GM21447 (cell line): ENCODE measurements around the gene METTL27.
"Not testable (repeated sequence)": the region's sequence is repeated elsewhere in the genome, so short reads cannot be mapped to it uniquely, and the experiment has no call there.

Experiments
- ATAC-seq: cut with Tn5 transposase; IDR thresholded peaks from one replicate; pipeline ENCODE4 v1.9.1; 2021; ENCODE audit not compliant: unreplicated experiment

METTL27 gene

DNA sequence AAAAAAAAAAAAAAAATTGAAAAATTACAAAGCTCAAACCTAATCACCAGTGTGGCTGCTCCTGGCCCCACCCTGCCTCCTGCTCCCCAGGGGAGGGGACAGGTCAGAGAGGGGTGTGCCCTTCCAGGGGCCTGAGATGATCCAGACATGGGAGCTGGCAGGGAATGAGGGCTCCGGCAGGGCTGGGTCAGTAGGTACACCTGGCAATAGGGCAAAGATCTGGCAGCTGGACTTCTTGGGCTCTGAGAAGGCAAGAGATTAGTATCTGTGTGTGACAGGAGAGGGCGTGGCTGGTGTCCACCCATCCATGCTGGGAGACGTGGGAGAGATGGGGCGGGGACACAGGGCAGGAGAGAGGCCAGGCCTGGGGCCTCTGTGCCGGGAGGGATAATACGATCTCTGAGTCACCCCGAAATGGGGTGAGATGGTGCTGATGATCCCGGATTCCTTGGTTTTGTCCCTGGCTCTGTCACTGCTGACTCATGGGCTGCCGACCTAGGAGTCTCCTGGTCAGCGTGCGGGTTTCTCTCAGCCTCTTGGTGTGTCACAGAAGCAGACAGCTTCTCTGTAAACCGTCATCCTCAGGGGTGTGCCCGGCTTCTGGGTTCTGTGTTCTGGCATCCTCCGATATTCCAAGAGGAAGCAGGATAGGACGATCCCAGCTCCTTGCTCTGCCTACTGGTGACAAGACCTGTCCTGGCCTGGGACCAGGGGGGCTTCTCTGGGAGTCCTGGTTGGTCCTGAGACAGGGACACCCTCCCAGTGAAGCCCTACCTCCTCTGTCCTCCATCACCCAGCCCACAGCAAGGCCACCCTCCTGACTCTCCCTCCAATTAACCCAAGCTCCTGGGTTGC is 19.8 kb downstream of the METTL27 start:
- ATAC-seq: no peak

DNA sequence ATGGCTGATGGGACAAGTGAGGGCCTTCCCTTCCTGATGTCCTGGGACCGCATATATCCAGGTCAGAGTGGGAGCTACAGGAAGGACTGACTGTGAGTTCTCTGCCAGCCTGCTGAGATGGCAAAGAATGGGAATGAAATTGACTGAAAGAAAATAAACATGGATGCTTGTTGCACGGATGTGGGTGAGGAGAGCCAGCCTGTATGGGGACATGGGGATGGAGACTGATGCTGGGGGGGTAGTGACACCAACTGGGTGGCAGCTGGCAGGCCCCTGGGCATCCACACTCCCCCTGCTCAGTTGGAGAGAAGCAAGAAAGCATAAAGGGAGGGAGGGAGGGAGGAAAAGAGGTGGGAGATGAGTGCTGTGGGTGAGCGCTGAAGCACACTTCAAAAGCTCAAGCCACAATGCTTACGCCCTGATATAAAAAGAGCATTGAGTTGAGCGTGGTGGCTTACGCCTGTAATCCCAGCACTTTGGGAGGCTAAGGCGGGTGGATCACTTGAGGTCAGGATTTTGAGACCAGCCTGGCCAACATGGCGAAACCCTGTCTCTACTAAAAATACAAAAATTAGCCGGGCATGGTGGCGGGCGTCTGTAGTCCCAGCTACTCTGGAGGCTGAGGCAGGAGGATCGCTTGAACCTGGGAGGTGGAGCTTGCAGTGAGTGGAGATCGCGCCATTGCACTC is 20.6 kb downstream of the METTL27 start:
- ATAC-seq: not testable (repeated sequence)

GRCh38 chr7:73820013-73820412 is 22.3 kb downstream of the METTL27 start:
- no peak for ATAC-seq

DNA sequence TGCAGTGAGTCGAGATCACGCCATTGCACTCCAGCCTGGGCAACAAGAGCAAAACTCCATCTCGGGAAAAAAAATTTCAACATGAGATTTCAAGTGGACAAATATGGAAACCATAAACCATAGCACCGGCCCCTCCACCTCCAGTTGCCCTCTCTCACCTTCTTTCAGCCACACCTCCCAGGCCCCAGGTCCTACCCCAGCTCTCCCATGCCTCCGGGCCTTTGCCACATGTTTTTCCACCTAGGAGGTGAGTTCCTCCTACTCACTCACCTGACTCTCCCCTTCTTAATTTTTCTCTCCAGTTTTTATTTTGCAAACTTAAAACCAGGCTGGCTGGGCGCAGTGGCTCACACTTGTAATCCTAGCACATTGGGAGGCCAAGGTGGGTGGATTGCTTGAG is 25.2 kb downstream of the METTL27 start:
- no peak for ATAC-seq

DNA sequence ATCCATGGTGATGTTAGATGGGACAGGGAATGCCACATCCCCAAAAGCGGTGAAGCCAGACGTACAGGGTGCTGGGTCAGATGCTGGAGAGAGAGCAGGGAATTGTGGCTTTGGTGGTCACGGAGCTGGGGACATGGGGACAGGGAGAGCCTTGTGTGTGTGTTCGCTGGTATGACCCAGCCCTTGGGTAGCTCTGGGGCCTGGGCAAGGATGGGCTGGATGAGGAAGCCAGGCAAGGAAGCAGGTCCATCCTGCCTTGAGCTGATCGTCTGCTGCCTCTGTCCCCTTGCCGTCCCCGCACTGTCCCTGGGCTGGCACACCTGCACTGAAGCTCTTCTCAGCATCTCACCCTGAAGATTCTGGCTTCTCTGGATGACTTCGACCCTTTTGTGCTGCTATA is 26.9 kb downstream of the METTL27 start:
- no peak for ATAC-seq

- no peak for ATAC-seq
These were observed 29.3 kb downstream of the METTL27 start for GRCh38 chr7:73812996-73813395.

- no peak for ATAC-seq
These were observed 30.6 kb downstream of the METTL27 start for GRCh38 chr7:73811760-73812168.

DNA sequence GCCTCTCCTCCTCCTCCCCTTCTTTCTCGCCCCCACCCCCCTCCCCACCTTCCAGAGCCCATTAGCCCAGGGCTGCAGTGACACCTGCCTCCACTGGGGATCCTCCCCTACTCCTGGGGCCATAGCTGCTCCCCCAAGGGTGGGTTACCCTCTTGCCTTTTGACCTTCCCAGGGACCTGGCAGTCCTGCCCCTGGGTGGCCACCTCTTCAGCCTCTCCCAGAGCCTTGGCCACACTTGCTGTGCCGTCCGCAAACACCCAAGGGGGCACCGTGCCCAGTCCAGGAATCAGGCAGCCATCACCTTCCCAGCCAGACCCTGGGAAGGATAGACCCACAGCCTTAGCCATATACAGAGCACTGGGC is 31.3 kb downstream of the METTL27 start:
- no peak for ATAC-seq

DNA sequence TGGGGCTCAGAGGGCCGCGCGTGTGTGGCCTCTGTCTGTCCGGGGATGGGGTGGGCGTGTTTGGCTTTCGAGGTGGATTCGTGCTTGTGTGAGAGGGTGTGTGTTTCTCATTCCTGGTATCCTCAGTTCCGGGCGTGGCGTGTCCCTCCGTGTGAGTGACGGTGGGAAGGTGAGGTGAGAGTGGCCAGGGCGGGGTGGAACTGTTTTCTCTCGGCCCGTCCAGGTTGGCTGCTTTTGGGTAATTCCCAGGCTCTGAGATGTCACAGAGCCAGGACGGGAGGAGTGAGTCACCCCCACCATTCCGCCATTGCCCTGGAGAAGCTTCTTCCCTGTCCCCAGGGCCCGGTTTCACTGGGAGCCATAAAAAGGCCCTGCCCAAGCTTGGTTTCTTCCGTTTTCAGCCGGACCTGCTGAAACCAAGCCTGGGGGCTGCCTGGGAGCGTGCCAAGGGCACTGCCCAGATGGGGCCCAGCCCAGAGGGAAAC is 32.8 kb downstream of the METTL27 start:
- no peak for ATAC-seq

DNA sequence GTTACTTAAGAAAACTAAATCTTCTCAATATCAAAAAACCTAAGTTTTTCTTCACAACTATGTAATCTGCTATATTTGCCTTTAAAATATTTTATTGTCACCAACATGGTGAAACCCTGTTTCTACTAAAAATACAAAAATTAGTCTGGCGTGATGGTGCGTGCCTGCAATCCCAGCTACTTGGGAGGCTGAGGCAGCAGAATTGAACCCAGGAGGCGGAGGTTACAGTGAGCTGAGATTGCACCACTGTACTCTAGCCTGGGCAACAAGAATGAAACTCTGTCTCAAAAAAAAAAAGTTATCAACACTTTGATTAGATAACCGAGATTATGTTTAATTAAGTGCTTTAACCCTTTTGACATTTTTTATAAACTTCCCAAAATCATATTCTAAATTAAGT is 39.9 kb downstream of the METTL27 start:
- no peak for ATAC-seq

GRCh38 chr7:73801577-73801976 is 40.7 kb downstream of the METTL27 start:
- no peak for ATAC-seq

- ATAC-seq: no peak
These were observed 42.8 kb downstream of the METTL27 start for GRCh38 chr7:73799282-73800141.

GRCh38 chr7:73797176-73797575 is 45.1 kb downstream of the METTL27 start:
- not testable (repeated sequence) for ATAC-seq

DNA sequence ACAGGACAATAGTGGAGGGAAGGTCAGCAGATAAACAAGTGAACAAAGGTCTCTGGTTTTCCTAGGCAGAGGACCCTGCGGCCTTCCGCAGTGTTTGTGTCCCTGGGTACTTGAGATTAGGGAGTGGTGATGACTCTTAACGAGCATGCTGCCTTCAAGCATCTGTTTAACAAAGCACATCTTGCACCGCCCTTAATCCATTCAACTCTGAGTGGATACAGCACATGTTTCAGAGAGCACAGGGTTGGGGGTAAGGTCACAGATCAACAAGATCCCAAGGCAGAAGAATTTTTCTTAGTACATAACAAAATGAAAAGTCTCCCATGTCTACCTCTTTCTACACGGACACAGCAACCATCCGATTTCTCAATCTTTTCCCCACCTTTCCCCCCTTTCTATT is 45.7 kb downstream of the METTL27 start:
- not testable (repeated sequence) for ATAC-seq

DNA sequence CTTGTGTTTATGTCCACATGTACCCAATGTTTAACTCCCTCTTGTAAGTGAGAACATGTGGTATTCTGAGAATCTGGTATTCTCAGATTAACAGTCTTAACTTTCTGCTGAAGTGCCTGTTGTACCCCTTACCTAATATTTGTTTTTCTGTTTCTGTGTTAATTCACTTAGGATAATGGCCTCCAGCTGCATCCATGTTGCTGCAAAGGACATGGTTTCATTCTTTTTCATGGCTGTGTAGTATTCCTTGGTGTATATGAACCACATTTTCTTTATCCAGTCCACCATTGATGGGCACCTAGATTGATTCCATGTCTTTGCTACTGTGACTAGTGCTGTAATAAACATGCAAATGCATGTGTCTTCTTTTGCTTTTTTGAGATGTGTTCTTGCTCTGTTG is 47.1 kb downstream of the METTL27 start:
- ATAC-seq: not testable (repeated sequence)

- ATAC-seq: not testable (repeated sequence)
These were observed 51.1 kb downstream of the METTL27 start for GRCh38 chr7:73791170-73791690.

GRCh38 chr7:73789051-73789450 is 53.3 kb downstream of the METTL27 start:
- no peak for ATAC-seq

GRCh38 chr7:73787786-73788048 is 54.6 kb downstream of the METTL27 start:
- ATAC-seq: not testable (repeated sequence)

- no peak for ATAC-seq
These were observed 55.7 kb downstream of the METTL27 start for GRCh38 chr7:73786588-73786987.
